Right renal cortex interstitium (tissue), 3 donors: ENCODE results near the gene TMEM45B. TPM values are rescaled to one million over a fixed set of nuclear protein-coding genes. Genes with fewer than 3 reads are reported as not detected.

ENCODE experiments used
- DNase-seq, 3 donors: peaks; one replicate each; pipeline ENCODE4 v3.0.0-alpha.2; 2013; ENCODE audit warnings: low read depth in 3 of 3, low spot score in 2 of 3
- polyA plus RNA-seq, 3 donors: library from polyadenylated mRNA; unstranded; fragments of 120-200 nt; gene quantifications; one replicate each; pipeline ENCODE4 v1.2.1, GENCODE V29; 2013; ENCODE audit not compliant: insufficient read length in 3 of 3

TMEM45B gene
- polyA plus RNA-seq, 3 donors: 19.9 to 26.3 (median 23.2) TPM

DNA sequence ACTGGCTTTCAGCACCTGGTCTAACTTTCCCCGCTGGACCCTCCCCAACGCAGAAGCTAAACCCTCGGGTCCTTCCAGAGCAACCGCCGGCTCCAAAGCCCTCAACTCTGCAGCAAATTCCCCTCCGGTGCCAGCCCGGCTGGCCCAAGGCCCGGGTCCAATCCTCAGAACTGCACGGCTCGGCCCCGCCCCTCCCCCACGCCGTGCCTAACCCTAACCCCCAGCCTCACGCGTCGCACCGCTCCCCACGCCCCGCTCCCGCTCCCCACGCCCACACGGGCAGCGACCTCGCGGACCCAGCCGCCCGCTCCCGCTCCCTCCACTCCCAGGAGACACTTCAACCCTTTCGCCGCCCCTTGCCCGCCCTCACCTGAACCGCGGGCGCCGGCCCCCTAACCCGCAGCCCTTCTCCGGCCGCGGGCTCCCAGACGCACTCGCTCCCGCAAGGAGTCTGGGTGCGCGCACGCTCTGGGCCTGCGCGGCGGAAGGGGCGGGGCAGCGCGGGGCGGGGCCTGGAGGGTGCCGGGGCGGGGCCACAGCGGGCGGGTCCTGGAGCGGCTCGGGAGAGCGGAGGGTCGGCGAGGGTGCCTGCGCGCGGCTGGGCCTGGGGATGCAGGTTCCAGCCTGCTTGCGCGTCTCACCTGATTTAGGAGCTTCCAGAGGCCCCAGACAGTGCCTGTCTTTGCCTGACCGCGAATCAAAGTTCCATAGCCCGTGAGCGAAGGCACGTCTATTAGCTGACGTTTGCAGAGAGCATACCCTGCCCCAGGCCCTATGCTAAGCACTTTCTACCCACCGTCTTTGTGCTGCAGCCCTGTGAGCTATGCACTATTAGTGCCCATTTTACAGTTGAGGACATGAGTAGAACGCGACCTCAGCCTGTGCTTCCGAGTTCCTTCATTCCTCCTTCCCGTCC, 79.7 kb downstream of the TMEM45B start, which contains the start of gene NFRKB:
Gene NFRKB, minus strand, starts transcription at position 453 of the 916 bp plus-strand sequence. CDS start 2,729 bp downstream, outside the sequence.
- peak; percentile 41 to 64 (median 61) for DNase-seq

DNA sequence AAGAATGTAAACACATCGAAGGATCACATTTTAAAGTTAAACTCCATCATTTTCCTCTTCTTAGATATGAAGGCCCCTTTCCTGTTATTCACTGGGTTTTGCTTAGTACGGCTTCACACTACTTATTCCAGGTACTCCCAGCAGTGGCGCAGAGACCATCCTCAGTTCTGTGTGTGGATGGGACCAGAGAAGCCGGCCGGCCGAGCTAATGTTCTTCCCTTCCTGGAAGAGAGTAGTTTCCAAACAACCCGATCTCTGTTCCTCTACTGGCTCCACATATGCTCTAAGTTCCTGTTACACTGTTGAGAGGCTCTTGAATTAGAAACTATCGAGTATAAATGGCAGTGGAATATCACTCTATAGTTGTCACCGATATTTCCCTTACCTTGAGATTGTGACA, 80.4 kb downstream of the TMEM45B start:
- no peak for DNase-seq

DNA sequence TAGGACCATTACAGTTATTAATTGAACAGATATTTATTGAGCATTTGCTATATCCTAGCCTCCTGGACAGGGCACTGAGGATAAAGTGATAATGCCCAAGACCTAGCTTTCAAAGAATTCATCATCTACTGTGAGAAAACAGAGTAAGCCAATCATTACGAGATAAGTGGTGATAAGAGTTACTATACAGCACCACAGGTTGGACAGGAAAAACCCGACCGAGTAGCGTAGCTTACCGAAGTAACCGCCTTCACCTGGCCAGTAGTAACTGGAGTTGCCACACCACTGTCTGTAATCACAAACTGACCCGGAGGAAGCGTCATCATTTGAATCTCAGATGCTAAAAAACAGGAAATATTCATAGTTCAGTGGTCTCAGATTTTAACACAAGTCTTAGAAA, 89.8 kb downstream of the TMEM45B start:
- DNase-seq: no peak

Other genes with a start within 250 kb of the TMEM45B start
- 10 to 100 TPM; 36.2 to 40.3 (median 40.1) TPM for gene NFRKB, start 79.7 kb downstream of the TMEM45B start, polyA plus RNA-seq
- 10 to 100 TPM in 1 of 3 donors, 1 to 10 TPM in 2; 8.8 to 10.4 (median 8.9) TPM for gene PRDM10, start 187.0 kb downstream of the TMEM45B start, polyA plus RNA-seq